ENCODE data around the gene CIB1. TPM values are rescaled to one million over a fixed set of nuclear protein-coding genes. Genes with fewer than 3 reads are reported as not detected.

The CIB1 gene
- total RNA-seq, 2 experiments from 2014 or later: 279 to 295 TPM

- H3K4me3 Mint-ChIP-seq: no peak overlapping the region
- ChIA-PET CTCF (no interaction called here), POLR2A (interaction anchor here (0.9 kb wide), 1 partner anchor 24 kb away, joined by 3 read pairs; the partner anchor contains the start of gene SEMA4B)
- H3K9me3 Mint-ChIP-seq: no peaks in the 10 kb centered on the region
- DNase-seq (no peak), ATAC-seq (ENCODE audit: poor library complexity) (no peak)
- no peaks in the 10 kb centered on the region for H3K27me3 ChIP-seq (ENCODE audit: control insufficient read depth in 1 of 2, insufficient read depth in 2 of 2, low read length in 2 of 2)
- no peak overlapping the region for H3K27ac ChIP-seq (ENCODE audit: low read depth in 1 of 2, low read length in 2 of 2)
- peaks cover 13% of the 10 kb centered on the region for H3K4me1 Mint-ChIP-seq (ENCODE audit: low read depth)
- intact Hi-C loops (cut with DNase I, micrococcal nuclease): no loop called here
- H3K27ac Mint-ChIP-seq: no peak overlapping the region
- peaks cover 22% of the 10 kb centered on the region for H3K4me1 ChIP-seq (ENCODE audit: insufficient read depth, low read length)
- peaks cover 70% of the 10 kb centered on the region for H3K36me3 ChIP-seq (ENCODE audit: insufficient read depth, low read length)
- no peak overlapping the region for H3K4me3 ChIP-seq (ENCODE audit: low read length)
- H3K36me3 Mint-ChIP-seq (ENCODE audit: low read depth): peaks cover 32% of the 10 kb centered on the region
- H3K27me3 Mint-ChIP-seq: no peaks in the 10 kb centered on the region
- no peaks in the 10 kb centered on the region for H3K9me3 ChIP-seq (ENCODE audit: control insufficient read depth in 1 of 2, insufficient read depth in 1 of 2, low read length in 2 of 2)
- TF ChIP-seq, protein P1, sequence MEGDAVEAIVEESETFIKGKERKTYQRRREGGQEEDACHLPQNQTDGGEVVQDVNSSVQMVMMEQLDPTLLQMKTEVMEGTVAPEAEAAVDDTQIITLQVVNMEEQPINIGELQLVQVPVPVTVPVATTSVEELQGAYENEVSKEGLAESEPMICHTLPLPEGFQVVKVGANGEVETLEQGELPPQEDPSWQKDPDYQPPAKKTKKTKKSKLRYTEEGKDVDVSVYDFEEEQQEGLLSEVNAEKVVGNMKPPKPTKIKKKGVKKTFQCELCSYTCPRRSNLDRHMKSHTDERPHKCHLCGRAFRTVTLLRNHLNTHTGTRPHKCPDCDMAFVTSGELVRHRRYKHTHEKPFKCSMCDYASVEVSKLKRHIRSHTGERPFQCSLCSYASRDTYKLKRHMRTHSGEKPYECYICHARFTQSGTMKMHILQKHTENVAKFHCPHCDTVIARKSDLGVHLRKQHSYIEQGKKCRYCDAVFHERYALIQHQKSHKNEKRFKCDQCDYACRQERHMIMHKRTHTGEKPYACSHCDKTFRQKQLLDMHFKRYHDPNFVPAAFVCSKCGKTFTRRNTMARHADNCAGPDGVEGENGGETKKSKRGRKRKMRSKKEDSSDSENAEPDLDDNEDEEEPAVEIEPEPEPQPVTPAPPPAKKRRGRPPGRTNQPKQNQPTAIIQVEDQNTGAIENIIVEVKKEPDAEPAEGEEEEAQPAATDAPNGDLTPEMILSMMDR (IDR thresholded peaks at IDR 0.05): no peak
Measured at GRCh38 chr15:90225047-90225446, 8.7 kb downstream of the CIB1 start.

GRCh38 chr15:90223441-90224165 lies 10.1 kb downstream of the CIB1 start:
- no peak overlapping the region for H3K27ac ChIP-seq (ENCODE audit: low read depth in 1 of 2, low read length in 2 of 2)
- Mint-ChIP-seq H3K4me1 (ENCODE audit: low read depth) (peaks cover 12% of the 10 kb centered on the region), H3K9me3 (no peaks in the 10 kb centered on the region), H3K36me3 (ENCODE audit: low read depth) (peaks cover 18% of the 10 kb centered on the region), H3K27ac (no peak overlapping the region), H3K4me3 (no peak overlapping the region), H3K27me3 (no peaks in the 10 kb centered on the region)
- peaks cover 55% of the 10 kb centered on the region for H3K36me3 ChIP-seq (ENCODE audit: insufficient read depth, low read length)
- H3K4me3 ChIP-seq (ENCODE audit: low read length): no peak overlapping the region
- H3K4me1 ChIP-seq (ENCODE audit: insufficient read depth, low read length): peaks cover 14% of the 10 kb centered on the region
- TF ChIP-seq, protein P1 (IDR thresholded peaks at IDR 0.05): no peak
- DNase-seq (no peak), ATAC-seq (ENCODE audit: poor library complexity) (no peak)
- H3K9me3 ChIP-seq (ENCODE audit: control insufficient read depth in 1 of 2, insufficient read depth in 1 of 2, low read length in 2 of 2): no peaks in the 10 kb centered on the region
- POLR2A ChIA-PET: no interaction called here
- CTCF ChIA-PET: no interaction called here
- H3K27me3 ChIP-seq (ENCODE audit: control insufficient read depth in 1 of 2, insufficient read depth in 2 of 2, low read length in 2 of 2): no peaks in the 10 kb centered on the region
- intact Hi-C loops (cut with DNase I, micrococcal nuclease): no loop called here

- H3K9me3 Mint-ChIP-seq: no peaks in the 10 kb centered on the region
- no peak overlapping the region for H3K4me3 Mint-ChIP-seq
- H3K4me1 ChIP-seq (ENCODE audit: insufficient read depth, low read length): peaks cover 6% of the 10 kb centered on the region
- H3K36me3 ChIP-seq (ENCODE audit: insufficient read depth, low read length): peaks cover 47% of the 10 kb centered on the region
- intact Hi-C loops (cut with DNase I, micrococcal nuclease): no loop called here
- no peaks in the 10 kb centered on the region for H3K27me3 ChIP-seq (ENCODE audit: control insufficient read depth in 1 of 2, insufficient read depth in 2 of 2, low read length in 2 of 2)
- peaks cover 15% of the 10 kb centered on the region for H3K36me3 Mint-ChIP-seq (ENCODE audit: low read depth)
- no peak overlapping the region for H3K27ac Mint-ChIP-seq
- ATAC-seq (ENCODE audit: poor library complexity) (no peak), DNase-seq (no peak)
- H3K27ac ChIP-seq (ENCODE audit: low read depth in 1 of 2, low read length in 2 of 2): no peak overlapping the region
- no peaks in the 10 kb centered on the region for H3K9me3 ChIP-seq (ENCODE audit: control insufficient read depth in 1 of 2, insufficient read depth in 1 of 2, low read length in 2 of 2)
- H3K27me3 Mint-ChIP-seq: no peaks in the 10 kb centered on the region
- TF ChIP-seq, protein P1 (IDR thresholded peaks at IDR 0.05): no peak
- ChIA-PET POLR2A (interaction anchor here (0.5 to 0.7 kb wide), 2 partner anchors 11 to 347 kb away, joined by 3 read pairs; partner anchors contain the start of genes CIB1 and GDPGP1), CTCF (interaction anchor here (1.7 kb wide), 1 partner anchor 80 kb away, joined by 5 read pairs; no protein-coding TSS in a partner anchor)
- H3K4me1 Mint-ChIP-seq (ENCODE audit: low read depth): peaks cover 13% of the 10 kb centered on the region
- no peak overlapping the region for H3K4me3 ChIP-seq (ENCODE audit: low read length)
Measured at GRCh38 chr15:90222547-90222946, 11.2 kb downstream of the CIB1 start.

Measured in CD4-positive, alpha-beta T cell (primary cell).